HG03558 (cell line): ENCODE measurements around the gene DNAH17.

Experiments used
- ATAC-seq: cut with Tn5 transposase; IDR thresholded peaks from one replicate; pipeline ENCODE4 v1.9.1; 2021; ENCODE audit warnings: moderate number of reproducible peaks; ENCODE audit not compliant: unreplicated experiment; ENCODE audit errors: extremely low read depth

DNAH17 gene

GRCh38 chr17:78423961-78424675 is 153.1 kb downstream of the DNAH17 start:
- ATAC-seq, result no peak

DNA sequence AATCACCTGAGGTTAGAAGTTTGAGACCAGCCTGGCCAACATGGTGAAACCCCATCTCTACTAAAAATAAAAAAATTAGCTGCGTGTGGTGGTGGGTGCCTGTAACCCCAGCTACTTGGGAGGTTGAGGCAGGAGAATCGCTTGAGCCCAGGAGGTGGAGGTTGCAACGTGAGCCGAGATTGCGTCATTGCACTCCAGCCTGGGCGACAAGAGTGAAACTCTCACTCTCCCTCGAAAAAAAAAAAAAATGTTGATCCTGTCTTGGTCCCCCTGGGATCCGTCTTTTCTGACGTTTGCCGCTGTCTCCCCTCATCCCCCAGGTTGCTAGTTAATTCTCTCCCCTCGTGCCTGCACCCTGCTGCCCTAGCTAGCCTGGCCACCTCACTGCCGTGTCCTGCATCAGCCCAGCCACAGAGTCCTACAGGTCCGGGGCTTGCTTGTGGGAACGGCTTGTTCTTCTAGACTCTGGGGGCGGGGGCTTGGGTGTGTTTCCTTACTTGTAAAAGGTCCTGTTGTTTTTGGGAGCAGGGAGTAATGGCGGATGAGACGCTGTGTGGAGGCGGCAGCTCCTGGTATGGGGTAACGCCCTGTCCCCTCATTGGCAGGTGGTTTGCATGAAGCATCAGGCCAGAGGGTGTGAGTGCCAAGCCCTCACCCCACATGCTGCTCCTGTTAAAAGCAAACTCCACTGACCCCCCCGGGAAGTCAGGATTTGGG is 154.2 kb downstream of the DNAH17 start:
- no peak for ATAC-seq

DNA sequence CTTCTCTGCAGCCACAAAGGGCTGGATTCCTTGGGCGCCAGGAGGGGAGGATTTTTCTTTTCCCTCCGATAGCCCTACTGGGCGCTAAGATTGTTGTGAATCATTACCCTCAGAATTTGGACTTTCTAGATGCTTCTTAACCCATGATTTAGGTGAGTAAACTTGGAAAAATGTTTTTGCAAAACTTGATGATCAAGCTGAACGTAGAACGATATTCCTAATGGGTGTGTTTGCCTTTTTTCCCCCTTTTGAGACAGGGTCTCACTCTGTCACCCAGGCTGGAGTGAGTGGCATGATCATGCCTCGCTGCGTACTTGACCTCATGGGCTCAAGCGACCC is 155.0 kb downstream of the DNAH17 start:
- no peak for ATAC-seq

GRCh38 chr17:78421534-78422266 is 155.5 kb downstream of the DNAH17 start:
- no peak for ATAC-seq

DNA sequence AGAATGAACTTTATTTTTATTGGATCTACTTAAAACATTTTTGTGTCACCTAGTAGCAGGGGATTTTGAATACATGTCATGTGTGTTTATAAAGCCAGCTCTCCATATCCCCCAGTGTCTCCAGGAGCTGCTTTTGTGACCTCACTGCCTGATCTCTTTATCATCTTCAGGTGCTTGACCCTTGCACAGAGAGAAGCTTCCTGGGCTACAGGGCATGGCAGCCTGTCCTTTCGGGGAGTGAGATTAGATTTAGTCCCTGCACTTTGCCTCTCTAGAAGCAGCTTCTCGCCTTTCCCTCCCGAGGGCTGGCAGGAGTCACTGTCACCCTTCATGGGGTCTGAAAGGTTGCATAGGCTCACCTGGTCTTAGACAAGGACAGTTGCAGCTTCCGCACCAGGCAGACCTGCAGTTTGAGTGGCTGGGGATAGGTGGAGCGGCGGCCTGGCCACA is 156.1 kb downstream of the DNAH17 start:
- ATAC-seq, result no peak

GRCh38 chr17:78419970-78420815 is 157.0 kb downstream of the DNAH17 start:
- ATAC-seq, result no peak

DNA sequence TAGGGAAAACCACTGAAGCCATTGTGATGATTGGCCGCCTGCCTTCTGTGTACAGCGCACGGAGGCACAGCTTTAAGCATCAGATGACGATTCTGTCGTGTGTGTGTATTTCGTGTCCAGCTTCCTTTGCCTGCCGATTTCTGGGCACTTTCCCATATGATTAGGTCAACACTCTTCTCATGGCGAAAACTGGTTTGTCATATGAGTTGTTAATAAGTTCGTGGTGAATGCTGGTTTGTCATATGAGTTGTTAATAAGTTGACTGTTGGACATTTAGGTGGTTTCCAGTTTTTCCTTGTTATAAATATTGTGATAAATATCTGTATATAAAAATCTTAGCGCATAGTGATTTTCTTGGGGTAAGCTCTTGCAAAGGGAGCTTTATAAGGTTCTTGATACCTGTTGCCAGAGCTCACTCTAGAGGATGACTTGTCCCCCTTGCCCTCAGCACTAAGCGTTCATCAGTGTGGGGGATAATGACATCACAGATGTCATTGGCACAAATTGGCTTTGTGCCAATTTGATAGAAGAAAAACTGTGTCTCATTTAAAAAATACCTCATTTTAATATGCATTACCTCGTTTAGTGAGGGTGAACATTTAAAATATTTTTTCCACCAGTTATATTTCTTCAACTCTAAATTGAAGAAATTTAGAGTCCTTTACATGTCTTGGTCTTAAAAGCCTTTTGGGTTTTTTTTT is 158.7 kb downstream of the DNAH17 start:
- no peak for ATAC-seq

DNA sequence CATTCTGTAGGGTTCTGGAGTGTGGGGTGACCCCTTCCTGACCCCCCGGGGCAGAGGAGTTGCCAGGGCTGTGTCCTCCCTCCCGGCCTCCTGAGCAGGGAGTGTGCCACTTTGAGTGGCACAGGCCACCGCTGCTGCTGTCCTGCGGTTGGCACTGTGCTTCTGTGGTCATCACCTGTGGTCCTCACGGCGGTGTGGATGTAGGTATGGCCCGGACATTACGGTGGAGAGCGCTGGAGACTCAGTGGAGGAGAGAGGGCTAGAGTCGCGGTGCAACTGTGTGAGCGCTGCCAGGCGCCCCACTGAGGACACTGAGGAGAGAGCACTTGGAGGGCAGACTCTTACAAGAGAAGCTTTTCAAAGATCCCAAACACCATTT is 159.7 kb downstream of the DNAH17 start:
- no peak for ATAC-seq

- ATAC-seq, result no peak
Observed at GRCh38 chr17:78416791-78417530, 160.2 kb downstream of the DNAH17 start.

DNA sequence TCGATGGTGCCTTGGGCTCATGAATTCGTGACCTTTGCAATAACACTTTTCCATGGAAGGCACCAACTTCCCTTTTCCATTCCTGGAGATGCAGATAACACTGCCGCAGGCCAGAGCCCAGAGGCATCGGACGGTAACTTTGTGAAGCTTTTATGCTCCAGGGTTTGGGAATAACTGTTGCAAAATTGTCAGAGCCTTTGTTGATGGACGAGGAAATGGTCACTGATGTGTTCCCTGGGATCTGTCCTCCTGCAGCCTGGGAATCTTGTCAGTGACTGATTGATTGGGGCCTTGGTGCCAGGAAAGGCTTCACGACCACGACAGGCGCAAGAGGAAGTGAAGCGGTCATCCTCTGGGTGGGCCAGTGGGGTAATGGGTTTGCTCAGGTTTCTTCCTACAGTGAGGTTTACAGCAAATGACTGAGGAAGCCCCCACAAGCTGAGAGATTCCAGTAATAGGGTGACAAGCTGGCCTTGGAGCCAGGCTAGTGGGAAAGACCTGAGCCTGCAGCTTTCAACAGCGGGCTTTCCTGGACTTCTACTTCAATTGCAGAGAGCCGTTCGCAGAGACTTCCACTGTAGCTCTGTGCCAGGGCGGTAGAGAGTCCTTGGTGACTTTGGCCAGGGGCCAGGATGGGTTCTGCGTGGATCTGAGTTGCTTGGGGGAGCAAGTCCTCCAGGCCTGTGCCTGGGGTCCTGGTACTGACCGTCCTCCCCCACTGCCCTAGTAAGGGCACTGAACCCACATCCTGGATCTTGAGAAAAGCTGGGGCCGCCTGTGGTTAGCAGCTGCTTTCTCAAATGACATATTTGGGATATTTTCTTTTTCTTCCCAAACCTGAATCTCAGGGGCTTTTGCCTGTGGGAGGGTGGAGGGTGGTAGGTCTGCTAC is 161.1 kb downstream of the DNAH17 start:
- ATAC-seq, result no peak

DNA sequence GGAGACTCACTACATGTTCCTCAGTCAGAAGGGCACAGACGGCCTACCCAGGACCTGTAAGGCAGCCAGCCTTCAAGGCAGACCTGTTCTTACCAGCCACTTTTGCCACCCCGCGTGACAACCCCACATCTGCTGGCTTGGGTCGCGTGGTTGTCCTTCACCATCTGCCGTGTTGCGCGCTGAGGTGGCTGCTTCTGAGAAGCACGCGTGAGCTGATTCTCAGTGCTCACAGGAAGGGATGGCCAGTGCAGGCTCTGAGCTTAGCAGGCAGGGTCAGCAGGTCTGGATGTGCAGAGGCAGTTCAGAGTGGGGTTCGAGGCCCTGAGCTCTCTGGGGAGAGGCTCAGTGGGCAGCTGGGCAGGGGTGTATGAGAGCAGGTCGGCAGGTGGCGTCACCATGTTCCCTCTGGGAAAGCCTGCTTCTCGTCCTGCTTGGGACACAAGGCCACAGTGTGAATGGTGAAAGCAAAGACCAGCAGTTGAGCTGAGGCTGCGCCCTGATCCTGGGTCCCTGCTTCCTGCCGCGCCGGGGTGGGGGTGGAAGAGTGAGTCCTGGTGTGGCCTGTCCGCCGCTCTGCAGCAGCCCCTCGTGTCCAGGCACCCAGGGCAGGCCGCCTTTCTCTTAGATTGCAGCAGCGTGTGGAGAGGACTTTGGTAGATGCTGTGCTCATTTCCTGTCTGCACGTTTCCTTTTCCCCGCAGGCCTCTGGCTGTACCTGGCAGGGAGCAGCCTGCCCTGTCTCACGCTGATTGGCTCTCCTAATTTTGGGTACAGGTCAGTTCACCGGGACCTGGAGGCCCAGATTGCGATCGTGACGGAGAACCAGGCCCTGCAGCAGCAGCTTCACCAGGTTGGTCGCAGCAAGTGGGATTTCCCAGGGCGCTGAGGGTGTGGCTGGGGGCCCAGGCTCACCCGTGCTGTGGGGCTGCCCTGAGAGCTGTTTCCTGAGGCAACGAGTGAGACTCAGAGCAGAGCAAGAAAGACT is 162.7 kb downstream of the DNAH17 start:
- ATAC-seq, result no peak

DNA sequence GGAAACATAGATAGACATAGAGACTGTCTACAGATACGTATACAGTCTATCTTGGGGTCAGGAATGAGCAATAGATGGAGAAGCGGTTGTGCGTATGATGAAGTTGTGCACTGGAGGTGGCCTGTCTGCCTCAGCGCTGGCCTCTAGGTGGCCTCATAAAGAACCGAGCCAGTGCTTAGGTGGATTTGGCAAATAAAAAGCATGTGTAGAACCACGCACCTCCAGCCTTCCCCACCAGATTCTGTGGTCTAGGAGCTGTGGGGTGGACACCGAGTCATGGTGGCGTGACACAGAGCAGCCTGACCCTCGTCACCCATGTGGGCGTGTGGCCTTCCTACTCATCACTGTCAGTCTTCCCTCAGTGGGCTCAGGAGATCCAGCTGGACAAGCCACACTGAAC is 164.8 kb downstream of the DNAH17 start:
- ATAC-seq, result no peak

GRCh38 chr17:78411241-78411857 is 165.8 kb downstream of the DNAH17 start:
- no peak for ATAC-seq

GRCh38 chr17:78409191-78409928 is 167.8 kb downstream of the DNAH17 start:
- no peak for ATAC-seq

GRCh38 chr17:78408476-78409050 is 168.6 kb downstream of the DNAH17 start:
- ATAC-seq, result no peak
